T-cell (primary cell): ENCODE results near the gene IRAK3. TPM values are rescaled to one million over a fixed set of nuclear protein-coding genes. Genes with fewer than 3 reads are reported as not detected.

Source experiments
- ATAC-seq, 4 experiments: fragments of 200-7000 bp in 3 of 4; fragments of 150-1000 bp in 1 of 4; cut with Tn5 transposase; replicated peaks in 1 of 4; 1 replicate in 3 of 4; 2 replicates in 1 of 4; pipeline ENCODE4 v1.10.0; 2021; ENCODE audit warnings: moderate library complexity in 3 of 4, mild to moderate bottlenecking in 2 of 4, moderate number of reproducible peaks in 1 of 4
- CTCF ChIA-PET, 2 donors: fragments of 300-600 bp; sonication (Branson Sonifier 250); formaldehyde crosslinking; loops; one replicate each; lab custom pipeline; 2022; ENCODE audit warnings: antibody characterized with exemption in 2 of 2; lab: Charles Lee
- POLR2A ChIA-PET, 2 donors: fragments of 300-600 bp; sonication (Branson Sonifier 250); formaldehyde crosslinking; loops; one replicate each; lab custom pipeline; 2022; ENCODE audit warnings: antibody characterized with exemption in 2 of 2; lab: Charles Lee
- DNase-seq, 35 experiments: peaks; one replicate each; pipeline versions ENCODE4 v3.0.0 to v3.0.0-alpha.2; 2013 to 2023
- H3K27ac ChIP-seq: one replicate; pipeline ENCODE4 v1.5.1; 2013; ENCODE audit warnings: low read length
- H3K27me3 ChIP-seq, 2 experiments: replicated peaks in 1 of 2; 1 replicate in 1 of 2; 2 replicates in 1 of 2; pipeline versions ENCODE4 v1.6.1 to v1.7.0; 2013; ENCODE audit warnings: low read length in 1 of 2, mixed read lengths in 1 of 2; ENCODE audit not compliant: control insufficient read depth in 2 of 2, insufficient read depth in 2 of 2; ENCODE audit errors: extremely low read depth in 1 of 2
- H3K36me3 ChIP-seq, 2 donors: 1 replicate in 1 of 2; 2 replicates in 1 of 2; pipeline versions ENCODE4 v1.6.1 to v1.7.0; 2013; ENCODE audit warnings: low read length in 1 of 2; ENCODE audit not compliant: control insufficient read depth in 2 of 2, insufficient read depth in 1 of 2; ENCODE audit errors: extremely low read depth in 1 of 2
- H3K4me1 ChIP-seq, 2 experiments: 1 replicate in 1 of 2; 2 replicates in 1 of 2; pipeline versions ENCODE4 v1.6.1 to v1.7.0; 2013; ENCODE audit warnings: low read length in 2 of 2, mixed read lengths in 1 of 2; ENCODE audit not compliant: insufficient read depth in 2 of 2, control insufficient read depth in 1 of 2; ENCODE audit errors: extremely low read depth in 1 of 2
- H3K4me3 ChIP-seq, 2 donors: 1 replicate in 1 of 2; 2 replicates in 1 of 2; pipeline versions ENCODE4 v1.5.1 to v1.7.0; 2013; ENCODE audit warnings: mild to moderate bottlenecking in 2 of 2, low read length in 1 of 2, moderate library complexity in 1 of 2; ENCODE audit not compliant: control insufficient read depth in 1 of 2; ENCODE audit errors: extremely low read depth in 1 of 2
- H3K9me3 ChIP-seq: 2 replicates; pipeline ENCODE4 v1.7.0; 2013
- H3K27ac Mint-ChIP-seq, 2 donors: one replicate each; pipeline ENCODE4 v1.8.0; 2020 to 2021; ENCODE audit warnings: mild to moderate bottlenecking in 2 of 2, mixed read lengths in 2 of 2
- H3K27me3 Mint-ChIP-seq, 2 donors: one replicate each; pipeline ENCODE4 v1.8.0; 2021 to 2022; ENCODE audit warnings: mixed read lengths in 2 of 2
- H3K36me3 Mint-ChIP-seq: one replicate; pipeline ENCODE4 v1.8.0; 2021; ENCODE audit warnings: mixed read lengths
- H3K4me1 Mint-ChIP-seq, 3 donors: one replicate each; pipeline ENCODE4 v1.8.0; 2020 to 2022; ENCODE audit warnings: mixed read lengths in 3 of 3, mild to moderate bottlenecking in 1 of 3
- H3K4me3 Mint-ChIP-seq, 3 donors: one replicate each; pipeline ENCODE4 v1.8.0; 2020 to 2022; ENCODE audit warnings: mild to moderate bottlenecking in 3 of 3, mixed read lengths in 3 of 3, moderate library complexity in 3 of 3
- H3K9me3 Mint-ChIP-seq, 3 donors: one replicate each; pipeline ENCODE4 v1.8.0; 2020 to 2022; ENCODE audit warnings: mixed read lengths in 3 of 3
- WGBS: methylation state at CpG from one replicate; pipeline ENCODE4 v1.1.5; 2013; ENCODE audit warnings: missing lambda C conversion rate; ENCODE audit not compliant: insufficient coverage; 5-methylcytosine and 5-hydroxymethylcytosine counted together
- total RNA-seq, 35 experiments: library from RNA in 6 of 35; stranded (reverse) in 6 of 35; fragments of 120-200 nt in 1 of 35; gene quantifications; one replicate each; pipeline versions ENCODE4 v1.2.1 to v1.2.4 and lab custom pipeline; 2013 to 2026

The IRAK3 gene
- total RNA-seq, 5 donors from 2014 or later (not counting 1 experiment from before 2014, with no cell fraction given): 0.16 to 1.0 (median 0.39) TPM

GRCh38 chr12:66241061-66242043 is 52.3 kb downstream of the IRAK3 start:
- Histone ChIP-seq H3K9me3 (no peaks in the 10 kb centered on the region), H3K36me3 (no peaks in the 10 kb centered on the region), H3K27me3 (peaks cover 0 to 12% of the 10 kb centered on the region in 2 experiments), H3K4me1 (no peaks in the 10 kb centered on the region), H3K27ac (no peak overlapping the region), H3K4me3 (no peak overlapping the region)
- ChIA-PET CTCF (no interaction called here), POLR2A (no interaction called here)
- WGBS: 100% methylated on average over 1 of the region's 7 CpGs
- no peaks in the 10 kb centered on the region for H3K36me3 Mint-ChIP-seq
- no peak for ATAC-seq
- no peaks in the 10 kb centered on the region for H3K9me3 Mint-ChIP-seq
- peaks cover 27 to 29% of the 10 kb centered on the region in 2 donors for H3K27me3 Mint-ChIP-seq
- no peak overlapping the region for H3K4me3 Mint-ChIP-seq
- H3K4me1 Mint-ChIP-seq: peaks cover 0 to 2% (median 0%) of the 10 kb centered on the region in 3 donors
- no peak for DNase-seq
- H3K27ac Mint-ChIP-seq: no peak overlapping the region

DNA sequence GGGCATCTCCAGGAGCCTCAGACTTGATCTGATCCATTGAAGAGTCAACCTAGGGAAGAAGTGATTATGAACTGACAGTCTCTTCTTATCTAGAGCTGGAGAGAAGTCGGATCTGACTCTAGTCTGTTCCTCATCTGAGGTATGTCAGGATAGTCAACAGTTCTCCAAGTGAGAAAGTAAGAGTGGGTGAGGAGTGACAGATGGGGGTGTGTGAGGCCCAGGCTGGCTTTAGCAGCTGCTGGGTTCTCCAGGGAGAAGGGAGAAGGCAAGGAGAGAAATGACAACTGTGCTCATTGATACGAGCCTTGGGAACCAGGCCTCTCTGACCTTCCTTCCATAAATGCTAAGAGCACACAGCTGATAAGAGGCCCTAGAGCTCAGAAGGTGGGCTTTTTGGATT is 53.3 kb downstream of the IRAK3 start:
- Histone ChIP-seq H3K4me3 (no peak overlapping the region), H3K4me1 (no peaks in the 10 kb centered on the region), H3K27ac (no peak overlapping the region), H3K36me3 (no peaks in the 10 kb centered on the region), H3K9me3 (no peaks in the 10 kb centered on the region), H3K27me3 (peaks cover 0 to 4% of the 10 kb centered on the region in 2 experiments)
- Mint-ChIP-seq H3K27ac (no peak overlapping the region), H3K27me3 (peaks cover 20 to 21% of the 10 kb centered on the region in 2 donors), H3K4me1 (no peaks in the 10 kb centered on the region), H3K4me3 (no peak overlapping the region), H3K36me3 (no peaks in the 10 kb centered on the region), H3K9me3 (no peaks in the 10 kb centered on the region)
- no peak for ATAC-seq
- ChIA-PET POLR2A (no interaction called here), CTCF (interaction anchor here in 1 of 2 donors (1.0 kb wide), 1 partner anchor 36 kb away, joined by 4 read pairs; no protein-coding TSS in a partner anchor)
- WGBS: 50% methylated on average over 1 of the region's 2 CpGs
- no peak for DNase-seq

DNA sequence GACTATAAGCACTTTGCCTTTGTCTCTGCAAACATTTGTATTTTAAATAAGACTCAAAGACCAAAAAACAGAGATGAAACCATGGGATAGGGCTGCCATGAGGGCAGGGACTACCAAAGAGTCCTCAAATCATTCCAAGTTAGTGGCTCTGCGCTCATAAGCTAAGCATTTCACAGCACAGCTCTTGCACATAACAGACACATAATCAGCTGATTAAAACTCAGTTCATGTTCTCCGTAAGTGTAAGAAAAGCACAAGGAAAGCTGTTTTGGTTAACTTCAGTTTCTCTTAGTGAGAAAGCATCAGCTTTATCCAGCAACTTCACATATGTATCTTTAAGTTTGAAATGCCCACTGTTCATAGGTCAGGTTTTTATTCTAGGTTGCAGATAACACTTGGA is 54.9 kb downstream of the IRAK3 start:
- H3K36me3 ChIP-seq: no peaks in the 10 kb centered on the region
- H3K27ac ChIP-seq: no peak overlapping the region
- H3K9me3 ChIP-seq: no peaks in the 10 kb centered on the region
- ChIA-PET POLR2A (interaction anchor here in 1 of 2 donors (0.5 kb wide), 1 partner anchor 30 kb away, joined by 3 read pairs; no protein-coding TSS in a partner anchor), CTCF (no interaction called here)
- WGBS: 100% methylated on average over 1 of the region's 2 CpGs
- no peak for DNase-seq
- H3K27ac Mint-ChIP-seq: no peak overlapping the region
- H3K27me3 Mint-ChIP-seq: peaks cover 10 to 13% of the 10 kb centered on the region in 2 donors
- H3K4me1 Mint-ChIP-seq: no peaks in the 10 kb centered on the region
- H3K36me3 Mint-ChIP-seq: no peaks in the 10 kb centered on the region
- ATAC-seq: no peak
- no peak overlapping the region for H3K4me3 Mint-ChIP-seq
- no peak overlapping the region for H3K4me3 ChIP-seq
- no peaks in the 10 kb centered on the region for H3K9me3 Mint-ChIP-seq
- peaks cover 0 to 4% of the 10 kb centered on the region in 2 experiments for H3K27me3 ChIP-seq
- H3K4me1 ChIP-seq: no peaks in the 10 kb centered on the region

GRCh38 chr12:66244446-66244845 is 55.4 kb downstream of the IRAK3 start:
- Histone ChIP-seq H3K9me3 (no peaks in the 10 kb centered on the region), H3K27me3 (peaks cover 0 to 4% of the 10 kb centered on the region in 2 experiments), H3K4me3 (no peak overlapping the region), H3K36me3 (no peaks in the 10 kb centered on the region), H3K27ac (no peak overlapping the region), H3K4me1 (no peaks in the 10 kb centered on the region)
- Mint-ChIP-seq H3K4me1 (no peaks in the 10 kb centered on the region), H3K9me3 (no peaks in the 10 kb centered on the region), H3K27me3 (peaks cover 10 to 13% of the 10 kb centered on the region in 2 donors), H3K36me3 (no peaks in the 10 kb centered on the region), H3K27ac (no peak overlapping the region), H3K4me3 (no peak overlapping the region)
- WGBS: no CpG with 5 or more reads among the region's 1 CpG
- DNase-seq: no peak
- ChIA-PET POLR2A (no interaction called here), CTCF (interaction anchor here in 1 of 2 donors (0.9 kb wide), 1 partner anchor 10 kb away, joined by 3 read pairs; no protein-coding TSS in a partner anchor)
- no peak for ATAC-seq

DNA sequence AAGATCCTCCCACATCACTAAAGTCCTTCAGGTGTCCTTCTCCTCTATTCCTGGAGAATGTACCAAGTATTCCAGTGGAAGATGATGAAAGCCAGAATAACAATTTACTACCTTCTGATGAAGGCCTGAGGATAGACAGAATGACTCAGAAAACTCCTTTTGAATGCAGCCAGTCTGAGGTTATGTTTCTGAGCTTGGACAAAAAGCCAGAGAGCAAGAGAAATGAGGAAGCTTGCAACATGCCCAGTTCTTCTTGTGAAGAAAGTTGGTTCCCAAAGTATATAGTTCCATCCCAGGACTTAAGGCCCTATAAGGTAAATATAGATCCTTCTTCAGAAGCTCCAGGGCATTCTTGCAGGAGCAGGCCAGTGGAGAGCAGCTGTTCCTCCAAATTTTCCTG is 58.7 kb downstream of the IRAK3 start:
- Histone ChIP-seq H3K9me3 (no peaks in the 10 kb centered on the region), H3K27me3 (no peaks in the 10 kb centered on the region), H3K4me3 (no peak overlapping the region), H3K4me1 (no peaks in the 10 kb centered on the region), H3K27ac (no peak overlapping the region), H3K36me3 (no peaks in the 10 kb centered on the region)
- no peak overlapping the region for H3K4me3 Mint-ChIP-seq
- no peak for ATAC-seq
- CTCF ChIA-PET: interaction anchor here in 1 of 2 donors (0.6 to 1.4 kb wide), 2 partner anchors 22 to 150 kb away, joined by 3 to 4 read pairs; no protein-coding TSS in a partner anchor
- no peak for DNase-seq
- POLR2A ChIA-PET: interaction anchor here (0.6 to 1.0 kb wide), 3 partner anchors 30 to 564 kb away, joined by 3 to 6 read pairs (median 3); no protein-coding TSS in a partner anchor
- no peaks in the 10 kb centered on the region for H3K4me1 Mint-ChIP-seq
- peaks cover 6 to 7% of the 10 kb centered on the region in 2 donors for H3K27me3 Mint-ChIP-seq
- no peak overlapping the region for H3K27ac Mint-ChIP-seq
- H3K36me3 Mint-ChIP-seq: no peaks in the 10 kb centered on the region
- no peaks in the 10 kb centered on the region for H3K9me3 Mint-ChIP-seq

GRCh38 chr12:66251049-66251448 is 62.0 kb downstream of the IRAK3 start:
- DNase-seq (no peak), ATAC-seq (no peak)
- H3K9me3 ChIP-seq: no peaks in the 10 kb centered on the region
- no peak overlapping the region for H3K4me3 ChIP-seq
- Mint-ChIP-seq H3K36me3 (no peaks in the 10 kb centered on the region), H3K27ac (no peak overlapping the region), H3K4me3 (no peak overlapping the region), H3K9me3 (no peaks in the 10 kb centered on the region), H3K27me3 (peaks cover 2 to 6% of the 10 kb centered on the region in 2 donors), H3K4me1 (no peaks in the 10 kb centered on the region)
- WGBS: 20% methylated on average over 1 of the region's 3 CpGs
- POLR2A ChIA-PET: no interaction called here
- no peaks in the 10 kb centered on the region for H3K36me3 ChIP-seq
- CTCF ChIA-PET: interaction anchor here (0.6 kb wide), 2 partner anchors 11 to 52 kb away, joined by 4 to 5 read pairs; no protein-coding TSS in a partner anchor
- H3K27me3 ChIP-seq: no peaks in the 10 kb centered on the region
- H3K27ac ChIP-seq: no peak overlapping the region
- no peaks in the 10 kb centered on the region for H3K4me1 ChIP-seq
